Suppressor macrophage treated with lipopolysaccharide for 4 hours (primary cell): ENCODE results near the gene GP1BB.
"Not testable (repeated sequence)": the region's sequence is repeated elsewhere in the genome, so short reads cannot be mapped to it uniquely, and the experiment has no call there.

Source experiments
- DNase-seq: peaks from one replicate; pipeline ENCODE4 v3.0.0-alpha.2; 2020

The GP1BB gene

GRCh38 chr22:19693981-19694670 lies 29.2 kb upstream of the GP1BB start:
- DNase-seq: no peak

GRCh38 chr22:19694696-19695095 lies 28.6 kb upstream of the GP1BB start:
- DNase-seq: no peak

GRCh38 chr22:19696504-19697276 lies 26.6 kb upstream of the GP1BB start:
- DNase-seq: no peak

GRCh38 chr22:19697871-19698270 lies 25.5 kb upstream of the GP1BB start:
- not testable (repeated sequence) for DNase-seq

GRCh38 chr22:19700790-19701419 lies 22.4 kb upstream of the GP1BB start:
- no peak for DNase-seq

GRCh38 chr22:19701420-19702145 lies 21.8 kb upstream of the GP1BB start:
- no peak for DNase-seq

- no peak for DNase-seq
These were observed 19.5 kb upstream of the GP1BB start for GRCh38 chr22:19703869-19704268.

- DNase-seq: no peak
These were observed 18.9 kb upstream of the GP1BB start for GRCh38 chr22:19704355-19705015.

- no peak for DNase-seq
These were observed 18.0 kb upstream of the GP1BB start for GRCh38 chr22:19705181-19705934.

- DNase-seq: no peak
These were observed 16.6 kb upstream of the GP1BB start for GRCh38 chr22:19706661-19707151.

GRCh38 chr22:19707347-19708290 lies 15.7 kb upstream of the GP1BB start:
- DNase-seq: no peak

- no peak for DNase-seq
These were observed 14.9 kb upstream of the GP1BB start for GRCh38 chr22:19708321-19709011.

- DNase-seq: no peak
These were observed 14.1 kb upstream of the GP1BB start for GRCh38 chr22:19709063-19709769.

GRCh38 chr22:19710020-19710768 lies 13.1 kb upstream of the GP1BB start:
- DNase-seq: no peak

- DNase-seq: no peak
These were observed 12.6 kb upstream of the GP1BB start for GRCh38 chr22:19710769-19711106.

GRCh38 chr22:19713245-19713644 lies 10.1 kb upstream of the GP1BB start:
- no peak for DNase-seq

- no peak for DNase-seq
These were observed 9.6 kb upstream of the GP1BB start for GRCh38 chr22:19713650-19714311.
